ENCODE measurements around the gene LZIC. TPM values are rescaled to one million over a fixed set of nuclear protein-coding genes. Genes with fewer than 3 reads are reported as not detected.

Gene LZIC
- total RNA-seq, 2 experiments from 2014 or later = 23.9 to 24.2 TPM

- Mint-ChIP-seq H3K9me3 (no peaks in the 10 kb centered on the region), H3K27ac (peak overlapping the region; percentile 47), H3K4me3 (no peak overlapping the region), H3K4me1 (ENCODE audit: low read depth) (peaks cover 39% of the 10 kb centered on the region), H3K36me3 (ENCODE audit: low read depth) (no peaks in the 10 kb centered on the region), H3K27me3 (no peaks in the 10 kb centered on the region)
- POLR2A ChIA-PET = interaction anchor here (0.6 to 1.2 kb wide), 5 partner anchors 11 to 47 kb away, joined by 3 read pairs; no protein-coding TSS in a partner anchor
- DNase-seq (peak; percentile 18), ATAC-seq (peak; percentile 79)
- no peak for TF ChIP-seq CTCF (IDR thresholded peaks at IDR 0.05)
- intact Hi-C loops (cut with micrococcal nuclease) = no loop called here
- CTCF ChIA-PET = interaction anchor here (0.8 to 2.1 kb wide), 6 partner anchors 10 to 46 kb away, joined by 3 to 7 read pairs (median 4); no protein-coding TSS in a partner anchor
These were observed 39.2 kb downstream of the LZIC start for GRCh38 chr1:9903801-9904527.

GRCh38 chr1:9902060-9902452 is 41.1 kb downstream of the LZIC start:
- no peak for TF ChIP-seq CTCF (IDR thresholded peaks at IDR 0.05)
- no peaks in the 10 kb centered on the region for H3K9me3 Mint-ChIP-seq
- ChIA-PET POLR2A (no interaction called here), CTCF (interaction anchor here (1.6 to 1.8 kb wide), 2 partner anchors 28 to 41 kb away, joined by 4 read pairs; partner anchors contain the start of genes LZIC and NMNAT1)
- intact Hi-C loops (cut with micrococcal nuclease) = no loop called here
- no peak overlapping the region for H3K27ac Mint-ChIP-seq
- no peaks in the 10 kb centered on the region for H3K27me3 Mint-ChIP-seq
- no peaks in the 10 kb centered on the region for H3K36me3 Mint-ChIP-seq (ENCODE audit: low read depth)
- ATAC-seq (no peak), DNase-seq (no peak)
- H3K4me3 Mint-ChIP-seq = no peak overlapping the region
- peaks cover 30% of the 10 kb centered on the region for H3K4me1 Mint-ChIP-seq (ENCODE audit: low read depth)

GRCh38 chr1:9901148-9902059 is 41.8 kb downstream of the LZIC start:
- Mint-ChIP-seq H3K36me3 (ENCODE audit: low read depth) (no peaks in the 10 kb centered on the region), H3K9me3 (no peaks in the 10 kb centered on the region), H3K27ac (no peak overlapping the region), H3K4me1 (ENCODE audit: low read depth) (peaks cover 30% of the 10 kb centered on the region), H3K4me3 (no peak overlapping the region), H3K27me3 (no peaks in the 10 kb centered on the region)
- ChIA-PET POLR2A (interaction anchor here (1.0 kb wide), 1 partner anchor 19 kb away, joined by 3 read pairs; no protein-coding TSS in a partner anchor), CTCF (interaction anchor here (1.4 to 1.8 kb wide), 3 partner anchors 27 to 41 kb away, joined by 3 to 4 read pairs (median 4); partner anchors contain the start of genes LZIC and NMNAT1)
- intact Hi-C loops (cut with micrococcal nuclease) = no loop called here
- ATAC-seq (no peak), DNase-seq (no peak)
- no peak for TF ChIP-seq CTCF (IDR thresholded peaks at IDR 0.05)

- CTCF ChIA-PET = interaction anchor here (1.4 kb wide), 1 partner anchor 32 kb away, joined by 3 read pairs; no protein-coding TSS in a partner anchor
- POLR2A ChIA-PET = interaction anchor here (1.0 kb wide), 1 partner anchor 18 kb away, joined by 3 read pairs; no protein-coding TSS in a partner anchor
- Mint-ChIP-seq H3K4me3 (no peak overlapping the region), H3K9me3 (no peaks in the 10 kb centered on the region), H3K4me1 (ENCODE audit: low read depth) (peaks cover 30% of the 10 kb centered on the region), H3K36me3 (ENCODE audit: low read depth) (no peaks in the 10 kb centered on the region), H3K27me3 (no peaks in the 10 kb centered on the region), H3K27ac (no peak overlapping the region)
- no peak for TF ChIP-seq CTCF (IDR thresholded peaks at IDR 0.05)
- DNase-seq = no peak
- intact Hi-C loops (cut with micrococcal nuclease) = no loop called here
- ATAC-seq = no peak
These were observed 42.8 kb downstream of the LZIC start for GRCh38 chr1:9900142-9901043.

Measured in activated CD8-positive, alpha-beta T cell treated with anti-CD3 and anti-CD28 coated beads for 36 hours (primary cell).